MG63 (cell line): ENCODE results near the gene KIRREL3. TPM values are rescaled to one million over a fixed set of nuclear protein-coding genes. Genes with fewer than 3 reads are reported as not detected.

ENCODE experiments used
- DNase-seq: peaks from one replicate; pipeline ENCODE4 v3.0.0-alpha.2; 2020
- H3K27me3 ChIP-seq: fragments of 250-450 bp; sonication (Bioruptor Pico); 2 replicates; pipeline ENCODE4 v1.5.1; 2020; ENCODE audit warnings: mild to moderate bottlenecking, moderate library complexity
- H3K36me3 ChIP-seq: fragments of 250-450 bp; sonication (Bioruptor Pico); 2 replicates; pipeline ENCODE4 v1.5.1; 2020; ENCODE audit warnings: mild to moderate bottlenecking, moderate library complexity
- H3K4me3 ChIP-seq: fragments of 250-450 bp; sonication (Bioruptor Pico); 2 replicates; pipeline ENCODE4 v1.5.1; 2020; ENCODE audit warnings: mild to moderate bottlenecking, moderate library complexity
- H3K9me3 ChIP-seq: fragments of 250-450 bp; sonication (Bioruptor Pico); 2 replicates; pipeline ENCODE4 v1.5.1; 2020; ENCODE audit warnings: mild to moderate bottlenecking, moderate library complexity
- total RNA-seq: library from RNA; depleted of rRNA; stranded (reverse); fragments of >200 nt; shearing (Covaris generic); gene quantifications from 2 replicates; pipeline ENCODE4 v1.2.3, GENCODE V29; 2014; ENCODE audit warnings: low replicate concordance

Gene KIRREL3
- total RNA-seq, 1 experiment from 2014 or later = 11.7 TPM

- DNase-seq = no peak
- no peaks in the 10 kb centered on the region for H3K36me3 ChIP-seq
- no peaks in the 10 kb centered on the region for H3K9me3 ChIP-seq
- no peaks in the 10 kb centered on the region for H3K27me3 ChIP-seq
- no peak overlapping the region for H3K4me3 ChIP-seq
Measured at GRCh38 chr11:126942146-126942545, 58.4 kb downstream of the KIRREL3 start.

GRCh38 chr11:126939552-126939951 lies 61.0 kb downstream of the KIRREL3 start:
- DNase-seq = no peak

GRCh38 chr11:126938718-126939117 lies 61.9 kb downstream of the KIRREL3 start:
- no peak for DNase-seq
- Histone ChIP-seq H3K36me3 (no peaks in the 10 kb centered on the region), H3K27me3 (no peaks in the 10 kb centered on the region), H3K9me3 (no peaks in the 10 kb centered on the region), H3K4me3 (no peak overlapping the region)

More at GRCh38 chr11:126939552-126939951, 61.0 kb downstream of the KIRREL3 start:
- Histone ChIP-seq H3K36me3 (no peaks in the 10 kb centered on the region), H3K4me3 (no peak overlapping the region), H3K27me3 (no peaks in the 10 kb centered on the region), H3K9me3 (no peaks in the 10 kb centered on the region)

GRCh38 chr11:126930091-126930841 lies 70.3 kb downstream of the KIRREL3 start:
- no peaks in the 10 kb centered on the region for H3K9me3 ChIP-seq
- no peaks in the 10 kb centered on the region; the same call in 1 of the 2 replicates for H3K36me3 ChIP-seq
- H3K27me3 ChIP-seq = no peaks in the 10 kb centered on the region
- no peak overlapping the region for H3K4me3 ChIP-seq
- DNase-seq = no peak

- Histone ChIP-seq H3K36me3 (no peaks in the 10 kb centered on the region; the same call in 1 of the 2 replicates), H3K4me3 (no peak overlapping the region), H3K9me3 (no peaks in the 10 kb centered on the region), H3K27me3 (no peaks in the 10 kb centered on the region)
- no peak for DNase-seq
Measured at GRCh38 chr11:126929179-126930061, 71.2 kb downstream of the KIRREL3 start.

- Histone ChIP-seq H3K9me3 (no peaks in the 10 kb centered on the region), H3K27me3 (no peaks in the 10 kb centered on the region), H3K4me3 (no peak overlapping the region), H3K36me3 (no peaks in the 10 kb centered on the region; the same call in 1 of the 2 replicates)
- DNase-seq = no peak
Measured at GRCh38 chr11:126927623-126928022, 72.9 kb downstream of the KIRREL3 start.

- Histone ChIP-seq H3K4me3 (no peak overlapping the region), H3K9me3 (no peaks in the 10 kb centered on the region), H3K27me3 (no peaks in the 10 kb centered on the region), H3K36me3 (no peaks in the 10 kb centered on the region; the same call in 1 of the 2 replicates)
- peak; percentile 68 for DNase-seq
Measured at GRCh38 chr11:126926376-126926791, 74.2 kb downstream of the KIRREL3 start.

GRCh38 chr11:126925321-126926093 lies 75.1 kb downstream of the KIRREL3 start:
- Histone ChIP-seq H3K4me3 (no peak overlapping the region), H3K27me3 (no peaks in the 10 kb centered on the region), H3K9me3 (no peaks in the 10 kb centered on the region), H3K36me3 (no peaks in the 10 kb centered on the region; the same call in 1 of the 2 replicates)
- peak; percentile 75 for DNase-seq

- H3K36me3 ChIP-seq = no peaks in the 10 kb centered on the region; the same call in 1 of the 2 replicates
- H3K27me3 ChIP-seq = no peaks in the 10 kb centered on the region
- H3K9me3 ChIP-seq = no peaks in the 10 kb centered on the region
- no peak overlapping the region for H3K4me3 ChIP-seq
- DNase-seq = no peak
Measured at GRCh38 chr11:126924376-126925040, 76.1 kb downstream of the KIRREL3 start.

- Histone ChIP-seq H3K36me3 (peaks cover 2% of the 10 kb centered on the region; the same call in 1 of the 2 replicates), H3K27me3 (no peaks in the 10 kb centered on the region), H3K9me3 (no peaks in the 10 kb centered on the region), H3K4me3 (no peak overlapping the region)
- DNase-seq = peak; percentile 9
Measured at GRCh38 chr11:126920833-126921232, 79.7 kb downstream of the KIRREL3 start.

GRCh38 chr11:126919147-126919823 lies 81.3 kb downstream of the KIRREL3 start:
- DNase-seq = no peak
- Histone ChIP-seq H3K27me3 (no peaks in the 10 kb centered on the region), H3K4me3 (no peak overlapping the region), H3K9me3 (no peaks in the 10 kb centered on the region), H3K36me3 (peaks cover 2% of the 10 kb centered on the region; the same call in 1 of the 2 replicates)

- H3K27me3 ChIP-seq = no peaks in the 10 kb centered on the region
- H3K4me3 ChIP-seq = no peak overlapping the region
- peak; percentile 35 for DNase-seq
- peaks cover 2% of the 10 kb centered on the region; the same call in 1 of the 2 replicates for H3K36me3 ChIP-seq
- H3K9me3 ChIP-seq = no peaks in the 10 kb centered on the region
Measured at GRCh38 chr11:126918556-126918955, 82.0 kb downstream of the KIRREL3 start.

- DNase-seq = peak; percentile 79
- Histone ChIP-seq H3K9me3 (no peaks in the 10 kb centered on the region), H3K4me3 (no peak overlapping the region), H3K36me3 (peaks cover 2% of the 10 kb centered on the region; the same call in 1 of the 2 replicates), H3K27me3 (no peaks in the 10 kb centered on the region)
Measured at GRCh38 chr11:126917531-126918204, 82.9 kb downstream of the KIRREL3 start.

- peaks cover 2% of the 10 kb centered on the region for H3K36me3 ChIP-seq
- no peaks in the 10 kb centered on the region for H3K9me3 ChIP-seq
- no peak overlapping the region for H3K4me3 ChIP-seq
- no peak for DNase-seq
- no peaks in the 10 kb centered on the region for H3K27me3 ChIP-seq
Measured at GRCh38 chr11:126915430-126915829, 85.1 kb downstream of the KIRREL3 start.

GRCh38 chr11:126914941-126915340 lies 85.6 kb downstream of the KIRREL3 start:
- no peak for DNase-seq
- no peak overlapping the region for H3K4me3 ChIP-seq
- peaks cover 2% of the 10 kb centered on the region for H3K36me3 ChIP-seq
- no peaks in the 10 kb centered on the region for H3K9me3 ChIP-seq
- H3K27me3 ChIP-seq = no peaks in the 10 kb centered on the region
